H1 (cell line): Measurements from ENCODE around the gene RIN1. TPM values are rescaled to one million over a fixed set of nuclear protein-coding genes. Genes with fewer than 3 reads are reported as not detected.

Source experiments
- CTCF ChIA-PET: fragments of 300-600 bp; sonication (Branson Sonifier 250); formaldehyde crosslinking; loops from one replicate; lab custom pipeline; 2021; ENCODE audit not compliant: partially characterized antibody; lab: Charles Lee
- POLR2A ChIA-PET: fragments of 300-600 bp; sonication (Branson Sonifier 250); formaldehyde crosslinking; loops from one replicate; lab custom pipeline; 2021; ENCODE audit warnings: inconsistent platforms; ENCODE audit not compliant: partially characterized antibody; lab: Charles Lee
- DNase-seq, 2 experiments: peaks; one replicate each; pipeline versions ENCODE4 v3.0.0 to v3.0.0-alpha.2; 2010 to 2022; ENCODE audit warnings: low spot score in 2 of 2, low read depth in 1 of 2, mixed read lengths in 1 of 2
- FAIRE-seq: peaks from 2 replicates; lab custom pipeline; 2011; peaks lifted over from hg19 to GRCh38; lab: Jason Lieb, UNC
- H2AFZ ChIP-seq: 2 replicates; pipeline ENCODE4 v1.8.1; 2012; ENCODE audit warnings: low read length, inconsistent platforms
- H2AK5ac ChIP-seq: 2 replicates; pipeline ENCODE4 v1.6.1; 2013; ENCODE audit warnings: low read depth, low read length
- H2BK120ac ChIP-seq: replicated peaks from 2 replicates; pipeline ENCODE3; 2013; ENCODE audit warnings: low read depth, low read length, inconsistent platforms
- H2BK12ac ChIP-seq: 2 replicates; pipeline ENCODE4 v1.6.1; 2013; ENCODE audit warnings: low read depth, low read length
- H2BK15ac ChIP-seq: 2 replicates; pipeline ENCODE4 v1.6.1; 2013; ENCODE audit warnings: low read length
- H2BK20ac ChIP-seq: 2 replicates; pipeline ENCODE4 v1.6.1; 2013; ENCODE audit warnings: low read length
- H2BK5ac ChIP-seq: 2 replicates; pipeline ENCODE4 v1.6.1; 2013; ENCODE audit warnings: low read depth, low read length
- H3K14ac ChIP-seq: 2 replicates; pipeline ENCODE4 v1.6.1; 2013; ENCODE audit warnings: inconsistent platforms; ENCODE audit not compliant: insufficient read length
- H3K18ac ChIP-seq: 2 replicates; pipeline ENCODE4 v1.6.1; 2013; ENCODE audit warnings: low read length; ENCODE audit errors: extremely low read depth
- H3K23ac ChIP-seq: 2 replicates; pipeline ENCODE4 v1.6.1; 2013; ENCODE audit warnings: inconsistent platforms; ENCODE audit not compliant: insufficient read length
- H3K23me2 ChIP-seq: 2 replicates; pipeline ENCODE4 v1.6.1; 2013; ENCODE audit warnings: low read depth, low read length
- H3K27ac ChIP-seq: 2 replicates; pipeline ENCODE4 v1.6.1; 2011; ENCODE audit warnings: low read depth, low read length, inconsistent platforms
- H3K27me3 ChIP-seq, 4 experiments: replicated peaks in 1 of 4; 1 replicate in 1 of 4; 2 replicates in 3 of 4; pipeline versions ENCODE4 v1.6.1 to v1.8.1; 2011 to 2013; ENCODE audit warnings: low read length in 3 of 4, mild to moderate bottlenecking in 3 of 4, inconsistent platforms in 2 of 4, mixed read lengths in 2 of 4, moderate library complexity in 1 of 4; ENCODE audit not compliant: control insufficient read depth in 3 of 4, insufficient read depth in 3 of 4; ENCODE audit errors: extremely low read depth in 1 of 4
- H3K36me3 ChIP-seq, 4 experiments: 2 replicates each; pipeline versions ENCODE4 v1.6.1 to v1.8.1; 2011 to 2013; ENCODE audit warnings: mild to moderate bottlenecking in 4 of 4, low read length in 3 of 4, moderate library complexity in 2 of 4, control low read depth in 1 of 4, inconsistent platforms in 1 of 4; ENCODE audit not compliant: insufficient read depth in 4 of 4, control insufficient read depth in 2 of 4
- H3K4ac ChIP-seq: replicated peaks from 2 replicates; pipeline ENCODE3; 2013; ENCODE audit warnings: low read length, low read depth, mixed read lengths, inconsistent platforms; ENCODE audit not compliant: insufficient read length
- H3K4me1 ChIP-seq, 4 experiments: replicated peaks in 1 of 4; 1 replicate in 1 of 4; 2 replicates in 3 of 4; pipeline versions ENCODE4 v1.6.1 to v1.8.1; 2011 to 2013; ENCODE audit warnings: low read length in 3 of 4, inconsistent platforms in 2 of 4, mixed read lengths in 1 of 4; ENCODE audit not compliant: insufficient read depth in 4 of 4, control insufficient read depth in 3 of 4
- H3K4me2 ChIP-seq, 2 experiments: 2 replicates each; pipeline versions ENCODE4 v1.6.1 to v1.8.1; 2011 to 2013; ENCODE audit warnings: low read depth in 2 of 2, low read length in 2 of 2, control low read depth in 1 of 2, inconsistent platforms in 1 of 2, mild to moderate bottlenecking in 1 of 2; ENCODE audit not compliant: insufficient read depth in 1 of 2
- H3K4me3 ChIP-seq, 4 experiments: fragments of 200-600, 300-600 bp in 1 of 4; sonication (generic), shearing (Covaris generic), sonication (Bioruptor Twin) in 1 of 4; 2 replicates each; pipeline versions ENCODE4 v1.5.1 to v1.8.1; 2011 to 2016; ENCODE audit warnings: low read length in 4 of 4, low read depth in 3 of 4, control low read depth in 2 of 4, inconsistent platforms in 2 of 4, mild to moderate bottlenecking in 2 of 4, mixed read lengths in 1 of 4, moderate library complexity in 1 of 4; ENCODE audit not compliant: insufficient read depth in 2 of 4; ENCODE audit errors: extremely low read depth in 1 of 4
- H3K56ac ChIP-seq: replicated peaks from 2 replicates; pipeline ENCODE3; 2013; ENCODE audit warnings: low read depth, mild to moderate bottlenecking, mixed read lengths, low read length, inconsistent platforms; ENCODE audit not compliant: insufficient read length
- H3K79me1 ChIP-seq: 2 replicates; pipeline ENCODE4 v1.6.1; 2013; ENCODE audit warnings: low read depth, low read length, control low read depth
- H3K79me2 ChIP-seq, 2 experiments: 2 replicates each; pipeline versions ENCODE4 v1.6.1 to v1.8.1; 2012 to 2013; ENCODE audit warnings: low read length in 2 of 2, mild to moderate bottlenecking in 2 of 2, inconsistent platforms in 1 of 2; ENCODE audit not compliant: insufficient read depth in 2 of 2, control insufficient read depth in 1 of 2
- H3K9ac ChIP-seq, 4 experiments: replicated peaks in 1 of 4; 1 replicate in 1 of 4; 2 replicates in 3 of 4; pipeline versions ENCODE4 v1.6.1 to v1.8.1; 2011 to 2013; ENCODE audit warnings: low read depth in 3 of 4, low read length in 3 of 4, control low read depth in 2 of 4, mild to moderate bottlenecking in 2 of 4, moderate library complexity in 2 of 4, inconsistent platforms in 1 of 4; ENCODE audit errors: extremely low read depth in 1 of 4
- H3K9me3 ChIP-seq, 2 experiments: 2 replicates each; pipeline versions ENCODE4 v1.6.1 to v1.8.1; 2012 to 2013; ENCODE audit warnings: mild to moderate bottlenecking in 2 of 2, moderate library complexity in 2 of 2, control low read depth in 1 of 2, inconsistent platforms in 1 of 2, low read depth in 1 of 2, low read length in 1 of 2, mixed read lengths in 1 of 2; ENCODE audit not compliant: insufficient read depth in 2 of 2
- H4K20me1 ChIP-seq, 2 experiments: replicated peaks in 1 of 2; 2 replicates each; pipeline versions ENCODE3 to v1.8.1; 2011 to 2013; ENCODE audit warnings: inconsistent platforms in 2 of 2, low read length in 2 of 2, mild to moderate bottlenecking in 1 of 2; ENCODE audit not compliant: insufficient read depth in 2 of 2, control insufficient read depth in 1 of 2
- H4K5ac ChIP-seq: 2 replicates; pipeline ENCODE4 v1.6.1; 2013; ENCODE audit warnings: low read length, low read depth, mixed read lengths, inconsistent platforms; ENCODE audit not compliant: insufficient read length
- H4K8ac ChIP-seq: 2 replicates; pipeline ENCODE4 v1.8.0; 2013; ENCODE audit warnings: mild to moderate bottlenecking, moderate library complexity, low read length, inconsistent platforms; ENCODE audit not compliant: insufficient read depth; ENCODE audit errors: extremely low read depth
- H4K91ac ChIP-seq: replicated peaks from 2 replicates; pipeline ENCODE3; 2013; ENCODE audit warnings: low read length, mixed read lengths, inconsistent platforms; ENCODE audit not compliant: insufficient read length
- BACH1 ChIP-seq: IDR thresholded peaks from 2 replicates; pipeline ENCODE4 v1.6.1; 2012; ENCODE audit warnings: low read length, improper control_type of control experiment
- HDAC2 ChIP-seq, 2 experiments: fragments of 300-600 bp in 1 of 2; sonication (generic) in 1 of 2; IDR thresholded peaks; 2 replicates each; pipeline ENCODE4 v1.6.1; 2011 to 2012; ENCODE audit warnings: low read depth in 2 of 2, low read length in 2 of 2, mild to moderate bottlenecking in 2 of 2, moderate library complexity in 2 of 2, borderline replicate concordance in 1 of 2, inconsistent platforms in 1 of 2
- JUND ChIP-seq: IDR thresholded peaks from 2 replicates; pipeline ENCODE4 v1.6.1; 2011; ENCODE audit warnings: mild to moderate bottlenecking, improper control_type of control experiment, low read length
- MAX ChIP-seq: IDR thresholded peaks from 2 replicates; pipeline ENCODE4 v1.6.1; 2012; ENCODE audit warnings: inconsistent platforms
- SIN3A ChIP-seq, 2 experiments: IDR thresholded peaks in 1 of 2; conservative IDR thresholded peaks in 1 of 2; 2 replicates each; pipeline ENCODE4 v1.6.1; 2011 to 2012; ENCODE audit warnings: low read length in 2 of 2, improper control_type of control experiment in 1 of 2, low read depth in 1 of 2, mild to moderate bottlenecking in 1 of 2
- TCF12 ChIP-seq: IDR thresholded peaks from 2 replicates; pipeline ENCODE4 v1.6.1; 2011; ENCODE audit warnings: low read depth, mild to moderate bottlenecking, low read length
- WGBS, 2 experiments: shearing (Covaris generic) in 1 of 2; methylation state at CpG; one replicate each; pipeline versions ENCODE4 v1.1.6 to v1.1.7; 2013 to 2015; ENCODE audit warnings: low lambda C conversion rate in 2 of 2, mixed read lengths in 2 of 2, inconsistent platforms in 1 of 2, low coverage in 1 of 2, missing lambda C conversion rate in 1 of 2; ENCODE audit not compliant: insufficient replicate concordance in 2 of 2, insufficient coverage in 1 of 2, insufficient read length in 1 of 2; ENCODE audit errors: extremely low coverage in 1 of 2, missing lambda C conversion rate in 1 of 2; 5-methylcytosine and 5-hydroxymethylcytosine counted together
- long read RNA-seq, 2 experiments: library from RNA in 1 of 2; library from capped mRNA in 1 of 2; stranded (forward); transcript quantifications; one replicate each; pipeline ENCODE4 v2.0.0, GENCODE V29; 2021; ENCODE audit warnings: inconsistent platforms in 1 of 2
- polyA minus RNA-seq, 3 experiments: library from RNA; depleted of rRNA, polyadenylated mRNA; stranded (reverse); fragments of >200 nt; gene quantifications; 1 replicate in 2 of 3; 2 replicates in 1 of 3; pipeline ENCODE4 v1.2.3, GENCODE V29; 2011
- polyA plus RNA-seq, 7 experiments: library from polyadenylated mRNA; depleted of rRNA in 3 of 7; stranded (reverse) in 5 of 7; unstranded in 2 of 7; fragments of >200 nt in 5 of 7; fragments of 200-250 nt in 2 of 7; gene quantifications; 1 replicate in 5 of 7; 2 replicates in 1 of 7; 4 replicates in 1 of 7; pipeline versions ENCODE4 v1.2.1 to v1.2.3, GENCODE V29; 2011 to 2013; ENCODE audit warnings: missing spikeins in 2 of 7, mixed read lengths in 2 of 7
- total RNA-seq: library from RNA; stranded (reverse); fragmentation: NEBNext Ultra II Directional; extraction: Animal tissue kit (Norgen Biotek cat#: 25700); gene quantifications from 2 replicates; pipeline ENCODE4 v1.2.1, GENCODE V29; 2021

The RIN1 gene
- total RNA-seq (5.4 and 6.6 TPM in 2 replicates), polyA plus RNA-seq (2011; rRNA removed) (2.5 and 3.8 TPM in 2 replicates), polyA minus RNA-seq (2011; rRNA and poly(A)+ RNA removed) (0.66 and 0.98 TPM in 2 replicates)
- polyA plus RNA-seq (2011; cell fraction: cytosol; rRNA removed): 2.3 TPM
- polyA plus RNA-seq (2011; cell fraction: nucleus; rRNA removed): 10.6 TPM
- polyA plus RNA-seq (2012, experiment 1 of 2): 2.5 to 4.3 TPM (median 3.7 TPM) in 4 replicates
- 2.9 TPM for polyA plus RNA-seq (2012, experiment 2 of 2)
- 4.4 TPM for polyA plus RNA-seq (2013, experiment 1 of 2)
- polyA plus RNA-seq (2013, experiment 2 of 2): 4.3 TPM
- 6.0 TPM for polyA minus RNA-seq (2011; cell fraction: cytosol; rRNA and poly(A)+ RNA removed)
- polyA minus RNA-seq (2011; cell fraction: nucleus; rRNA and poly(A)+ RNA removed): 2.7 TPM
- long read RNA-seq, experiment 1, partial matches to known transcripts: 2 of 2 reads
- long read RNA-seq, experiment 1, other reads (novel, unspliced or antisense): 0 of 2 reads
- long read RNA-seq, experiment 2: 0 reads

- H3K14ac ChIP-seq: no peak within 1 kb of the TSS
- H2BK20ac ChIP-seq: peak within 1 kb of the TSS; percentile 48; the same call in 1 of the 2 replicates
- WGBS, 2 experiments: 26% methylated on average over 21 of the region's 22 CpGs; no CpG with 5 or more reads in 1 of the 2 experiments
- peak within 1 kb of the TSS; percentile 78 for H3K18ac ChIP-seq
- H3K36me3 ChIP-seq: peaks cover 0 to 5% (median 3%) of the 10 kb centered on the region in 4 experiments; a peak in 4 of 8 replicates
- no peak within 1 kb of the TSS for H4K5ac ChIP-seq
- H3K4me3 ChIP-seq: peak within 1 kb of the TSS; percentile 1 to 62 (median 48); a peak in 7 of 8 replicates
- H3K4me1 ChIP-seq: peaks cover 0 to 20% (median 14%) of the 10 kb centered on the region in 4 experiments; a peak in 6 of 7 replicates
- peak within 1 kb of the TSS; percentile 68 to 81 for H3K4me2 ChIP-seq
- H4K91ac ChIP-seq: peak within 1 kb of the TSS; percentile 20
- H4K20me1 ChIP-seq: peaks cover 0 to under 1% of the 10 kb centered on the region in 2 experiments
- no peaks in the 10 kb centered on the region; the same call in 1 of the 2 replicates for H3K23me2 ChIP-seq
- peak within 1 kb of the TSS in 1 of 4 experiments; percentile 29; a peak in 2 of 7 replicates for H3K9ac ChIP-seq
- no peak within 1 kb of the TSS for H3K23ac ChIP-seq
- H3K27ac ChIP-seq: 0 out of 2 replicates have a peak within 1 kb of the TSS, but pooled peaks have one; percentile 20
- H2BK12ac ChIP-seq: peak within 1 kb of the TSS; percentile 75; the same call in 1 of the 2 replicates
- H3K56ac ChIP-seq: no peak within 1 kb of the TSS
- peak within 1 kb of the TSS; percentile 93; the same call in 1 of the 2 replicates for H2AK5ac ChIP-seq
- H2BK5ac ChIP-seq: peak within 1 kb of the TSS; percentile 85; the same call in 1 of the 2 replicates
- no peaks in the 10 kb centered on the region; a peak in 2 of 7 replicates for H3K27me3 ChIP-seq
- DNase-seq (peak in 1 of 2 experiments; percentile 77), FAIRE-seq (peak; percentile 94)
- H3K4ac ChIP-seq: peak within 1 kb of the TSS; percentile 44
- POLR2A ChIA-PET: interaction anchor here (0.6 to 8.5 kb wide), 12 partner anchors 10 to 69 kb away, joined by 3 to 61 read pairs (median 7); partner anchors contain the start of genes B4GAT1, BRMS1 and CD248
- peak within 1 kb of the TSS; percentile 98 for H2BK15ac ChIP-seq
- H3K79me1 ChIP-seq: 0 out of 2 replicates have a peak, but pooled peaks cover under 1% of the 10 kb centered on the region
- H2AFZ ChIP-seq: peak within 1 kb of the TSS; percentile 27; the same call in 1 of the 2 replicates
- no peaks in the 10 kb centered on the region for H3K79me2 ChIP-seq
- CTCF ChIA-PET: interaction anchor here (0.6 to 8.7 kb wide), 15 partner anchors 9 to 730 kb away, joined by 3 to 242 read pairs (median 9); partner anchors contain the start of genes BRMS1, CD248 and YIF1A
- H4K8ac ChIP-seq: peak within 1 kb of the TSS; percentile 79; the same call in 1 of the 2 replicates
- H3K9me3 ChIP-seq: no peaks in the 10 kb centered on the region
- no peak within 1 kb of the TSS for H2BK120ac ChIP-seq
- TF ChIP-seq JUND (peak; percentile 88), TCF12 (no peak), BACH1 (no peak), SIN3A (conservative IDR thresholded peaks at IDR 0.05 in 1 of 2, IDR thresholded peaks at IDR 0.05 in 1 of 2; ENCODE audit: low read depth in 1 of 2, low read length in 2 of 2) (peak; percentile 71 to 91; a peak in 3 of 4 replicates), HDAC2 (IDR thresholded peaks at IDR 0.05; ENCODE audit: borderline replicate concordance in 1 of 2, low read depth in 2 of 2, low read length in 2 of 2) (no peak), MAX (peak; percentile 72; the same call in 1 of the 2 replicates)
Observed at GRCh38 chr11:66336234-66337102, at the start of gene RIN1. RIN1 (minus strand) TSS chr11:66336434; CDS start chr11:66336402, 32 bp downstream.
